ENCODE results near the gene WDFY1.
"Not testable (repeated sequence)": the region's sequence is repeated elsewhere in the genome, so short reads cannot be mapped to it uniquely, and the experiment has no call there.

WDFY1 gene

GRCh38 chr2:223900066-223900465 lies 45.1 kb downstream of the WDFY1 start:
- in situ Hi-C loops (cut with HindIII; ENCODE audit: low sequenced_read_pairs) = no loop called here

GRCh38 chr2:223897669-223898330 lies 47.3 kb downstream of the WDFY1 start:
- in situ Hi-C loops (cut with HindIII; ENCODE audit: low sequenced_read_pairs) = no loop called here

DNA sequence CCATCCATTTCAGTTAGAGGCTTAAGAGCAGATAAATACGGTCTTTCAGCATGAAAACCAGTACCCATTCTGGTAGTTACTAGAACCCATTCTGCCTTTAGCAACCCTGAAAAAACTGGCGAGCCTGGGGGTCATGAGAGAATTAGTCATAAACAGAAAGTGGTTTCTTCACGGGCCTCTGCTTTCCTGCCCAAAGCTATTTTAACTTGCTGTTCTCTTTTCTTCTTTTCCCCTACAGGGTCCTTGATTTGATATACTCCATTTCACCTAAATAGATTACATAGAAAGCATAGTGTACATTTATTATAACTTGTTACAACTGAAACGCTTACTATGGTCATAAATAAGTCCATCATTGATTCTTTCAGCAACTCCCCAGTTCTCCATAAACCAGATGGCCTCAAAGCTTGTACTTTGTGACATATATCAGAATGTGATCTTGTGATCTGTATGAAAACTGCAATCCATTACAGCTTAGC lies 48.3 kb downstream of the WDFY1 start:
- in situ Hi-C loops (cut with HindIII; ENCODE audit: low sequenced_read_pairs) = no loop called here

GRCh38 chr2:223894968-223895367 lies 50.2 kb downstream of the WDFY1 start:
- in situ Hi-C loops (cut with HindIII; ENCODE audit: low sequenced_read_pairs) = no loop called here

- in situ Hi-C loops (cut with HindIII; ENCODE audit: low sequenced_read_pairs) = no loop called here
Measured at GRCh38 chr2:223894009-223894408, 51.1 kb downstream of the WDFY1 start.

DNA sequence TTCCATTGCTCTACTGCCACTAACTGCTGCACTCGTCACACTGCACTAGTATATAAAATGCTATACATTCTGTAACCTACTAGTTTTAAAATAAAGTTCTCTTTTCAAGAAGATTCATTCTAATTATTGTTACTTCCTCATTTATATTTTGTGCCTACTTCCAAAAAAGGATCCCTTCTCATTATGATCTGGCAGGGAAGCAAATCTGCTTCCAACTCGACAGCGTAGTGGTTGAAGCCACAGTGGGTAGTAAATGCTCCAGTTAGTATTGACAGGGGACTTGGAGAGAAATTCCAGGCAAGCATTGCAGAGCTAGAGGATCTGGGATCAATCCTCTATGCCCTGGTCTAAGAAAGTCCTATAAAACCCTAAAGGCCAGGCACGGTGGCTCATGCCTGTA lies 54.4 kb downstream of the WDFY1 start:
- in situ Hi-C loops (cut with HindIII; ENCODE audit: low sequenced_read_pairs) = no loop called here

DNA sequence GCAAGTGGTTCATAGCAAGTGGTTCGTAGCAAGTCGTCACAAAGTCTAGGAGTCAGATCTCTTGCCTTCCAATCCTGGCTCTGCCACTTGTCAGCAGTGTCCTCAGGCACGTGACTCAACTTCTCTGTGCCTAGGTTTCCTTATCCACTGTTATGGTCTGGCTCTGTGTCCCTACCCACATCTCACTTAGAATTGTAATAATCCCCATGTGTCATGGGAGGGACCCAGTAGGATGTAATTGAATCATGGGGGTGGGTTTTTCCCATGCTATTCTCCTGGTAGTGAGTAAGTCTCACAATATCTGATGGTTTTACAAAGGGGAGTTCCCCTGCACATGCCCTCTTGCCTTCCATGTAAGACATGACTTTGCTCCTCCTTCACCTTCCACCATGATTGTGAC lies 55.9 kb downstream of the WDFY1 start:
- in situ Hi-C loops (cut with HindIII; ENCODE audit: low sequenced_read_pairs) = no loop called here

- in situ Hi-C loops (cut with HindIII; ENCODE audit: low sequenced_read_pairs) = no loop called here
Measured at GRCh38 chr2:223888251-223888650, 56.9 kb downstream of the WDFY1 start.

DNA sequence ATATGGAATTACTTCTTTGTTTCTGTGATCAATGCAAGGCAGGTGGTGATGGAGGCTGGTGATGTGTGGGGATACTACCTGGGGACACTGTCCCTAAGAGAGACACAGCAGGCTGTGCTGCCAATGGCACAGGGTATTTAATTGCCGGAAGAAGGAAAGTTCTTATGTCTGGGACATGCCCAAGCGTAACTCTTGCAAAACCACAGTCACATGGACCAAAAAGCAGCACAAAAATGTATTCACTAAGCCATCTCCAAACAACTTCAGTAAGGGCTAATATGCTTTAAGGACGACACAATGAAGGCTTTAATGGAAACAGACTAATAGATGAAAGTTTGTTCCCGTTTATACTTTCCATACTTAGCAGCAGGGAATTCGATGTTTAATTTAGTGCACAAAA lies 58.0 kb downstream of the WDFY1 start:
- in situ Hi-C loops (cut with HindIII; ENCODE audit: low sequenced_read_pairs) = no loop called here

DNA sequence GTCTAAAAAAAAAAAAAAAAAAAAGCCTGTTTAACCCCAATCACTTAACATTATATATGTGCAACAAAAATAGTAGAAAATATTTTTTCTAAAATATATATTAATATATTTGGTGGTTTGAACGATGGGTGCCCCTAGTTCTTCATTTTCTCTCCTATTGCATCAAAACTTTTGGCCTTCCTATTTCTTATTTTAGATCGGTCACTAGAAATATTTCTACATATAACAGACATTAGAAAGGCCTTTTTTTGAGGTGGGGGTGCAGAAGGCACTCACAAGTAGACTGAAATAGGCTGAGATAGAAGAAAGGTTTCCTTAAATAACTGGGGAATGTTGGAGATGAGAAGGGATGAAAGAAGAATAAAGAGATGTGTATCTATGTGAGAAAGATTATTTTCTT lies 58.4 kb downstream of the WDFY1 start:
- in situ Hi-C loops (cut with HindIII; ENCODE audit: low sequenced_read_pairs) = no loop called here

GRCh38 chr2:223884399-223884798 lies 60.7 kb downstream of the WDFY1 start:
- in situ Hi-C loops (cut with HindIII; ENCODE audit: low sequenced_read_pairs) = no loop called here

GRCh38 chr2:223882715-223883114 lies 62.4 kb downstream of the WDFY1 start:
- in situ Hi-C loops (cut with HindIII; ENCODE audit: low sequenced_read_pairs) = no loop called here

DNA sequence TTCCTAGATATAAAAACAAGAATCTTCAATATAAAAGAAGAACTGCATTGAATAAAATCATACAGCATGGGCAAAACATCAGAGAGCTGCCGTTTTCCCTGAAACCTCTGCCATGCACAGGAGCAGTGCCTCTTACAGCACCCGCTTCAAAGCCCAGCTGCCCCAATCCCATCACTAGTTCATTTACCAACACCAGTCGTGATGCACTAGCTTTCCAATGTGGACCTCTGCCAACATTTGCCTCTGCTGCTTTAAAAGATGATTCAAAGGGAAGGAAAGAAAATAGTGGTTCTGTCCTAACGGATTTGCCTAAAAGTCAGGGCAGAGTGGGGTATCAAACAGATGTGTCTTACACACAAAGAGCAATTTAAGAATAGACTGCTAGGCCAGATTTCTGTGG lies 64.3 kb downstream of the WDFY1 start:
- in situ Hi-C loops (cut with HindIII; ENCODE audit: low sequenced_read_pairs) = no loop called here

GRCh38 chr2:223877721-223878410 lies 67.3 kb downstream of the WDFY1 start:
- in situ Hi-C loops (cut with HindIII; ENCODE audit: low sequenced_read_pairs) = no loop called here

- in situ Hi-C loops (cut with HindIII; ENCODE audit: low sequenced_read_pairs) = no loop called here
Measured at GRCh38 chr2:223873672-223874071, 71.5 kb downstream of the WDFY1 start.

DNA sequence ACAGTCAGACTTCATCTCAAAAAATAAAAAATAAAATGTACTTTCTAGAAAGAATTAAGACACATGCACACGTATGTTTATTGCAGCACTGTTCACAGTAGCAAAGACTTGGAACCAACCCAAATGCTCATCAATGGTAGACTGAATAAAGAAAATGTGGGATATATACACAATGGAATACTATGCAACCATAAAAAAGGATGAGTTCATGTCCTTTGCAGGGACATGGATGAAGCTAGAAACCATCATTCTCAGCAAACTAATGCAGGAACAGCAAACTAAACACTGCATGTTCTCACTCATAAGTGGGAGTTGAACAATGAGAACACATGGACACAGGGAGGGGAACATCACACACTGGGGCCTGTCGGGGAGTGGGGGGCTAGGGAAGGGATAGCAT lies 72.4 kb downstream of the WDFY1 start:
- in situ Hi-C loops (cut with HindIII; ENCODE audit: low sequenced_read_pairs) = not testable (repeated sequence)

DNA sequence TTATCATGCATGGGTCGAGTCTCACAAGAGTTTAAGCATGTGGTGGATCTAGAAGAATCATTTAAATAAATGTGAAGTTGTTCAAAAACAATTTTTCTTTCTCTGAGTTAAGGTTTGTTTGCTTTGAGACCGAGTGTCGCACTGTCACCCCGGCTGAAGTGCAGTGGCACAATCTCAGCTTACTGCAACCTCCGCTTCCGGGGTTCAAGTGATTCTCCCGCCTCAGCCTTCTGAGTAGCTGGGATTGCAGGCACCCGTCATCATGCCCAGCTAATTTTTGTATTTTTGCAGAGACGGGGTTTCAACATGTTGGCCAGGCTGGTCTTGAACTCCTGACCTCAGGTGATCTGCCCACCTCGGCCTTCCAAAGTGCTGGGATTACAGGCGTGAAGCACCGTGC lies 73.5 kb downstream of the WDFY1 start:
- in situ Hi-C loops (cut with HindIII; ENCODE audit: low sequenced_read_pairs) = not testable (repeated sequence)

- in situ Hi-C loops (cut with HindIII; ENCODE audit: low sequenced_read_pairs) = no loop called here
Measured at GRCh38 chr2:223870840-223871611, 74.1 kb downstream of the WDFY1 start.

DNA sequence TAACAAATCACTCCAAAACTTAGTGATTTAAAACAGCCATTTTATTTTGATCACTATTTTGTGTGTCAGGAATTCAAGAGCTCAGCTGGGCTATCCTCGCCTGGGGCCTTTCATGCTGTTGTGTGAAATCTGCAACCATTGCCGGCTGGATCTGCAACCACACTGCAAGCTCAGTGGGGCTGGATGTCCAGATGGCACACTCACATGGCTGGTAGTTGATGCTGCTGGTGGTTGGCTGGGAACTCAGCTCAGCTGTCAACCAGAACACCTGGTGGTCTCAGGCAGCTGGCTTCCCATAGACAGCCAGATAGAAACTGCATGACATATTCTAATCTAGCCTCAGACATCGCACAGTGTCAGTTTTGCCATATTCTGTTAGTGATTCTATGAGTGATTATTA lies 77.1 kb downstream of the WDFY1 start:
- in situ Hi-C loops (cut with HindIII; ENCODE audit: low sequenced_read_pairs) = no loop called here

DNA sequence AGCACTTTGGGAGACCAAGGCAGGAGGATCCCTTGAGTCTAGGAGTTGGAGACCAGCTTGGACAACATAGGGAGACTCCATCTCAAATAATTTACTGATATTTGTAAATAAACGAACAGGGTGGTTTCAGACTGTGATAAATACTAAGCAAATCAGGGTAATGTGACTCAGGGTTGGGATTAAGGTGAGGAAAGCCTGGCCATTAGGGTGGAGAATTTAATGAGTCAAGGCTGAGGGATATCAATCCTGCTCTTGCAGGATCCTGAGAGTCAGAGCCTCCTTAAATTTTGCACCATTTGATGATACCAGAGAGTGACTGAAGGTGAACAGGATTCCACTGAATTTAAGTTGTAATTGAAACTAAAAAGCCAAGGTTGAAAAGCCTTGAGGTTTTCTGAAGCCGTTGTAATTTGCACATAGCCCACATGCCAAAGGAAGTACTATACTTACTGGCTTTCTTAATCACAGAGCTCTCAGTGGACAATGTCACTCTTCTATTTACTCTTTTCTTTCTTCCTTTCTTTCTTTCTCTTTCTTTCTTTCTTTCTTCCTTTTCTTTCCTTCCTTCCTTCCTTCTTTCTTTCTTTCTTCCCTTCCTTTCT lies 79.1 kb downstream of the WDFY1 start:
- in situ Hi-C loops (cut with HindIII; ENCODE audit: low sequenced_read_pairs) = no loop called here

DNA sequence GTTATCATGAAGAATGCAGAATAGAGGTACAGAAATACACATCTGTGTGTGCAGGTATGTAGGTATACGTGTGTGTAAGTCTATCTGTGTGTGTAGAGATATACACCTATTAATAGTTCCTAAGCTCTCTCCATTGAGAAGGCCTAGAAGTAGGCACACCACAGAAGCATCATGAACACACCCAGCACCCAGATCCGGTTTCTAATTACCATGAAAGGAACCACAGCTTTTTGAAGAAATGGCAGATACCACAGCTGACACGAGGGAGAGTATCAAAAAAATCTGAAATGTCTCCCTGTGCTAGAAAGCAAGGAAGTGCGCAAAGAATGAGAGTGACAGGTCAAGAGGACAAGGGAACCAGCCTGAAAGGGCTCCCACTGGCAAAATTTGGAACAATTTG lies 80.0 kb downstream of the WDFY1 start:
- in situ Hi-C loops (cut with HindIII; ENCODE audit: low sequenced_read_pairs) = no loop called here

Data from endothelial cell of hepatic sinusoid (primary cell).